CD4-positive, alpha-beta T cell treated with Interleukin-21 for 1 hour (primary cell): Measurements from ENCODE around the gene FCHSD1.
A peak's percentile ranks its signal among the peaks of the same experiment; 100 is the strongest.

Experiments used
- DNase-seq: peaks from one replicate; pipeline ENCODE4 v3.0.0-alpha.2; 2020

The FCHSD1 gene

DNA sequence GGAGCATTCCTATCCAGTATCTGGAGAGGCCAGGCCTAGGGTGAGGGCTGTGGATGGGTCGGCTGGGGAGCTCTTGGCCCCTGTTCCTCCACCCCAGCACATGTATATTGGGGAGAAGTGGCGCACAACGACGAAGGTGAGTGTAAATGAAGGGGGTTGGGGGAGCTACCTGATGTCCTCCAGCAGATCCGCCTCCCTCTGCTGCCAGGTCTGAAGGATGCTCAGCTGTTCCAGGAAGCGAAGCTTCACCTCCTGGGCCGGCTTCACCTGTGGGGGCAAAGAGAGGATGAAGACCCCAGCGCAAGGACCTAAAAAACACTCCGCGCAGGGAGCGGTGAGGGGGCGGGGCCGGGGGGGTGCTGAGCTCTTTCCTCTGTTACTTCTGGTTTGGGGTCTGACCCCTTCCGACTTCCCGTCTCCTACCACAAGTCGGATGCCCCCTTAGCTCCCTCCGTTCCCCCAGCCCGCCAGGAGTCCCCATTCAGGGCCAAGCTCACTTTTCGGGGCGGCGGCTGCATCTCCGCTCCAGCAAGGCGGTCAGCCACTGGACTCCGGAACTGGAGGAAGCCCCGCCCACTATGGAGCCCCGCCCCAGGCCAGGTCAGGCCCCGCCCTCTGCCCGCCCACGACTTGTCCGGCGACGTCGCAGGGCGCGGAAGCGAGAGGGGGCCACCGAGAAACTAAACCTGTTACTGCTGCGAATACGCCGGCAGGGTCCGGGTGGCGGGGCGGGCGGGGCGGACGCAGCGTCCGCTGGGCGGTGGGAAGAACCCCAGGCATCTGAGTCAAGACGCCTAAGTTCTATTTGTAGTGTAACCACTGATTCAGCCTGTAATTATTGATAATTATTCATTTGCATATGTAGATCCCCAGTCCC, at the start of gene FCHSD1:
TSS of gene FCHSD1 (minus strand) at position 568 of the 877 bp plus-strand sequence. CDS start at position 518, 50 bp downstream.
- DNase-seq = peak; percentile 88

DNA sequence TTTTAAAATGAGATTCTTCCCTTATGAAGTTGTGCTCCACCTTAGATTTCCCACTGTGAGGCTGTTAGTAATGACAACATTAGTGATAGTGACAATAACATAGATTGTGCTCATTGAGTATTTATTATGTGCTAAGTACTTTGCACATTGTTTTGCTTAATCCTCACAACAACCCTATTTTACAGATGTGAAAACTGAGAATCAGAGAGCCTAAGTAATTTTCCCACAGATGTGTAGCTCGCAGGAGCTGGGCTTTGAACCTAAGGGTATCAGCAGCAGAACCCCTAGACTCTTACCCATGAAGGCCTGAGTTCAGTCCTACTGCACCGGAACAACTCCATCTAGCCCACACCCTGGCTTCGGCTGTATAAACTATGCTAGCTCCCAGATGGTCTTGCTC, 46.4 kb upstream of the FCHSD1 start:
- no peak for DNase-seq

DNA sequence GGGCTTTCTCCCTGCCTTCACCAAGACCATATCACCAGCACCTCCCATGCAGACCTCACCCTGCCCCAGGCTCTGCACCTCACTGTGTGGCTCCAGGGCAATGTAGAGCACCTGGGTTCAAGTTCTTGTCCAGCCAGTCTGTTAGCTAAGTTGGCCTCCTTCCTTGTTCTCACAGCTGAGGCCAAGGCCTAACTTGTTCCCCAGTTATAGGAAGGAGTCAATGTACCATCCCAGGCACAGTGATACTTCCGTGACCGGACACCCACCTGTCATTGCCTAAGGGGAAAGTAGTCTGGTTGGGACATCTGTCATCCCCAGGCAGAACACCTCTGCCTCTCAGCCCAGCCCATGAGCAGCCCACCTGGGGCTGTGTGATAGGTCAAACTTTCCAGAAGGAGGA, 45.2 kb upstream of the FCHSD1 start:
- no peak for DNase-seq

DNA sequence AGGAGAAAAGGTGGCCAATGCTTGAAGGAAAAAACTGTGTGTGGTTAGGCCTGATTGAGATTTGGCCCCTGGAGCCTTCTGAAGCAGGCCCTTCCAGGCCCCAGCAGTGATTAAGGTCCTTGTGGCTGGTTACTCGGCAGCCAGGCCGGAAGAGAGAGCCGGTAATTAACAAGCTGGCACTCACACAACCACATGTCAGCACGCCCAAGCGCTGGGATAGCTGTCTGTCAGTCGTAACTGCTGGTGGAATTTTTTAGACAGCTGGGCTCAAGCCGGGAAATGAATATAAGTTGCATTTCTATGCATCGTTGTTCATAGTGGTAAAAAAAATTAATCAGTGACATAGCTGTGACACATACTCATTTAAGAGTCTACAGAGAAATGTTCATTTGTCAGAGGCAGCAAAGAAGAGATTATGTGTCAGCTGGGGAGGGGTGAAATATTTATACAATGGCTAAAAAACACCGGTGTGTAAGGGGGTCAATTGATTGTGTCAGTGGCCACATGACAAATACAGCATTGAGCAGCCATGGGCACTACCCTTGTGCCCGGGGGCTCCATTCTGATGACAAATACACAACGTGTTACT, 44.5 kb upstream of the FCHSD1 start:
- DNase-seq = no peak

DNA sequence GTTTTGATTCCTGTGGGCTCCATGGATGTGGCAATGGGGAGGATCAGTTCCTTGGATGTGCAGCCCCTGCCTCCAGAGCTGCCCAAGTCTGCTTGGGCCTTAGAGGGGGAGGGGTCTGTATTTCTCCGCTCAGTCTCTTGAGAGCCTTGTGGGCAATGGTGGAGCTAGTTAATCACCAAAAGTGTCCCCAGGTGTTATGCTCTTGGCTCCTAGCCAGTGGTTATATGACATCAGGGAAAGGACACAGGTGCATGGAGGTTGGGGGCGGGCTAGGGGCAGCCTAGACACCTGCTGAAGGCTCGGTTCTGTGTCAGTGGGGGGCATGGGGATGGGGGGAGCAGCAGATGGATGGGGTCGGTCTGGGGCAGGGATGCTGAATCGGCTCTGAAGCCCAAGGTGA, 43.3 kb upstream of the FCHSD1 start:
- no peak for DNase-seq

DNA sequence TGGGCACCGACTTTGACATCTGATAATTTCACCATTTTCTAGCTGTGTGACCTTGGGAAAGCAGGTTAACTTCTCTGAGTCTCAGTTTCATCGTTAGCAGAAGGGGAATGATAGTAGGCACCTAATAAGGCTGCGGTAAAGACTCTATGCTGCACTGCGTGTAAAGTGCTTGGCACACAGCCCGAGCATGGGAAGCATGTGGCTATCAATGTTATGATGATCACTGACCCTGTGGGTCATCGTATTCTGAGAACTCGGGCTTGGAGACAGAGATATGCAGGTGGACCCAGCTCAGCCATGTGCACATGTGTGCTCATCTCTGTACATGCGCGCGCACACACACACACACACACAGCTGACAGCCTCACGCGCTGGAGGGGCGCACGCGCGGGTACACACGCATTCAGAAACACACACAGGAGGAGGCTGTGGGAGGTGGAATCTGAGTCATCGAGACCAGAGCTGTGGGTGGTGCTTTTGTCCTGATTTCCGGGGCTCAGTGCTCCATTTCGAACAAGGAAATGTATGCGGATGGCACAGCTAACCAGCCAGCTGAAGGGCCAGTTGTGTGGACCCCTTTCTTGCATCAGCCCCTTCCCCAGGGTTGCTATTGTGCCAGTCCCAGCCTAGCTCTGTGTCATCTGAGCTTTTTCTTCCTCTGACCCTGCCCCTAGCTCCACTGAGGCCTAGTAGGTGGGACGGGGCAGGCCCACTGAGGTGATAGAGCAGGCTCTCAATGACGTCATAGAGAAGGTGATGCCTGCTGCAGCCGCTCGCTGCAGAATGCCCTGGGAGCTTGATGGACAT, 41.9 kb upstream of the FCHSD1 start:
- DNase-seq = peak; percentile 73

DNA sequence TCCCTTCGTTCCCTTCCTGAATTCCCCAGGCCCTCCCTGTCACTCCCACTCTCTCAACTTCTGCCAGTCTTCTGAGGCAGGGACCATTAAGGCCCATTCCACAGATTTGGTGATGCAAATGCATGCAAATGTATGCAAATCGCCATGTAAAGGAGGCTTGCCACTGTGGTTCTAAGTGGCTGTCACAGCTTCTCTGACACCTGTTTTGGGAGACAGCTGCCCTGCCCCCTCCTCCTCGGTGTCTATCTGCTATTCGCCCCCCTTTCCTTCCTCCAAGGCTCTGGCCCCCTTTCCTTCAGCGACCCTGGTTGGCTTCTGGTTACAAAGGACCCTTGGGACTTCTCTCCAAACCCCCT, 41.3 kb upstream of the FCHSD1 start:
- no peak for DNase-seq

DNA sequence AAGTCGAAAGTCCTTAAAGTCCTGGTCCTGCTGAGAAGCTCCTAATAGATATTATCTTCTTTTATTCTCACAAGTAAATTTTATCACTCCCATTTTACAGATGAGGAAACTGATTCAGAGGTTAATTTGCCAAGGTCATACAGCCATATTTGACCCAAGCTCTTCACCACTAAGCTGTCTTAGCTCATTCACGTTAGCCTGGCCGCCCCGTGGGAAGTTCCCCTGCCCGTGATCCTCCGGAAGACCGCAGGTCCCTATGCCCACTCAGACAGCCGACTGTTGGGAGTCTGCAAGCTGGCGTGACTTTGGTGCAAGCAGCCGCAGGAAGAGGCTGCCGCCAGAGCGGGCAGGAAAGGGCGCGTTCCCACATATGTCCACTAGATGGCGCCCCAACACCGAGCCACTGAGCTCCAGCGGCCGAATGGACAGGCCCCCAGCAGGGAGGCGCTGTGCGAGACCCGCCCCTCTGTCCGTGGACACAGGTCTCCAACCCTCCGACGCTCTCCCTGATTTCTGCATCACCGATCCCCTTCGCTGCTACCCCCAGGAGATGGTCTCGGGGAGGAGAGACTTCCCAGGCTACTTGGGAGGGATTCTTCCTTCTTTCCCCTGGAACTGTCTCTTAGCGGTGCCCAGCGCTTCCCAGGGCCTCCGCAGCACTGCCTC, 40.8 kb upstream of the FCHSD1 start:
- peak; percentile 86 for DNase-seq

DNA sequence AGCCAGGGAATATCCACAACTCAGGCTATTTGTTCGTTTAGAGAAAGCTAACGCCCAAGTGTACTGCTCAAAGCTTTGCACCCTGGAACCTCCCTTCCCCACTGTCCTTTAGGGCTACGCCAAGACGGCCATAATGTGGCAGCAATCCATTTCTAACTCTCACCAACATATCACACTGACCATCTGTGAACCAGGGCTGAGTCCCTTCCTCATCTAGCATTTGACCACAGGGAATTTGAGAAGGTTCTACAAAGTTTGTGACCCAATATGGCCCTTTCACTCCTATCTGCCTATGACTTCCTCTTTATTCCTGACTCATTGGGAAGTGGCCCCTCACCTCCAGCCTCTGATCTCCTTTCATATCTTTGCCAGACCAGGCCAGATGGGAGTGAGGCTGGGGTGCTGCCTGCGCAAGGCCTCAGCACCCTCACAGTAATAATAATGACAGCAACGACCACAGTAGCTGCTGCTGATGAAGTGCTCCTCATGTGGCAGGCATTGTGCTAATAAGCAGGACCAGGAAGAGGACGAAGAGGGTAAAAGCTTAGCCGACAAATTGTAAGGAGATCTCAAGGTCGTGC, 40.2 kb upstream of the FCHSD1 start:
- no peak for DNase-seq

DNA sequence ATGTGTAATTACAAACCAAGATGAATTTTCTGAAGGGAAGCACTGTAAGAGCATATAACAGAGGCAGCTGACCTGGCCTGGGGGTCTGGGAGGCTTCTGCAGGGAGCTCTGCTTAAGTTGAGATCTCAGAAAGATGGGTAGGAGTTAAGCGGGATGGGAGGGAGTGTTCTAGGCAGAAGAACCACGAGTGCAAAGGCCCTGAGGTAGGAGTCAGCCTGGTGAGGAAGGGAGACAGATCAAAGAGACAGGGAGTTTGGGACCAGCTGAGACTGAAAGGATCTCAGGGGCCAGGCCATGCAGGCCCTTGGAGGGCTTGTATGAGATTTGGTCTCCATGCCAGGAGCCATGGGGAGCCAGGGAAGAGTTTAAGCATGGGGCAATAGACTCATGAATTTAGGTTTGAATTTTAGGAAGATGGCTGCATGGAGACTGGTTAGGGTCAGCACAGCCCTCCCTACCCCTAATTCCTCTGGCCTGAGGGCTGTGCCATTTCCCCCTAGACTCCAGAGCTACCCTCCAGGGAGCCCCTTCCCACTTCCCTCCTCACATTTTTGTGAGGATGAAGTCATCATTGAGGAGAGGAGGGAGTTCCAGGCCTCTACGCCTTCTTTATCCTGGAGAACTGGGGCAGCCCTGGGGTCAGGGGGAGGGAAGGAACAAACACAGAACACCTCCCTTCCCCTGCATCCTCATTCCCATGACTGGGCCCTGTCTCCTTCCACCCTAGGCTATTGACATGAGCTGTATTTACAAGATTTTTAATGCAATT, 35.6 kb upstream of the FCHSD1 start:
- DNase-seq = no peak

DNA sequence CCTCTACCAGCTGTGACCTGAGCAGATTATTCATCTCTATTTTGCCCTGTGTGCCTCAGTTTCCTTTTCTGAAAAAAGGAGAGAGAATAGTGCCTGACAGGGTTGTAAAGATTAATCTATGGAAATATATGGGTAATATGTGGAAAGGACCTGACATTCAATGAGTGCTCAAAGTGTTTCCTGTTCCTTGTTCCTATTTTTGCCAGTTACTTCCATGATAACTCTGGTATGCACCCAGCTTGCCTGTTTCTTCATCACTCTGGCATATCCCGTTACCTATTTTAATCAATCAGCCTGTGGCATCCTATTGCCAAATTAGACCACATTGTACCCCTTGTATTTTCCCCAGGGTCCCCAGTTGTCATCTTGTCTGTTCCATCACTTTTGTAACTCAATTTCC, 34.4 kb upstream of the FCHSD1 start:
- DNase-seq = no peak

DNA sequence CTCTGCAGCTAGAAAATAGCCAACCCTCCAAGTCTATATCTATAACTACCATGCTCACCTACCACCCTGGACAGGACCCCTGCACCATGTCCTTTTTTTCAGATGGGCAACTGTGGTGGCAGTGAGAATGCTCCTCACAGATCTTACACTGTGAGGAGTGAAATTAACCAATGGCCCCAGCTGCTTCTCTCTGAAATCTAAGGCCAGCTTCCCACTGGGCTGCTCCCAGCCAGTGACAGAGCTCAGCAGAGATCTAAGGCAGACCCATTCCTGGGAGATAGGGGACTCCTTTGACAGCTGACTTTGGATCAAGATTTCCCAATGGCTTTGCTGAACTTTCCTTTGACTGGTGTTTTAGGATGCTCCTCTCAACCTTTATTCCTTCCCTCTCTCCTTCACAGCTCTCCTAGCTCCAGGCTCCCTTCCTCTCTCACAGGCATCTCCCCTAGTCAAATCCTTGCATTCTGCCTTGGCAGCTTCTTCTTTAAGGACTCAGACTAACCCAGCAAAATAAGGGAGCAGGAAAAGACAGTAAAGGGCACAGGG, 32.5 kb upstream of the FCHSD1 start:
- no peak for DNase-seq

DNA sequence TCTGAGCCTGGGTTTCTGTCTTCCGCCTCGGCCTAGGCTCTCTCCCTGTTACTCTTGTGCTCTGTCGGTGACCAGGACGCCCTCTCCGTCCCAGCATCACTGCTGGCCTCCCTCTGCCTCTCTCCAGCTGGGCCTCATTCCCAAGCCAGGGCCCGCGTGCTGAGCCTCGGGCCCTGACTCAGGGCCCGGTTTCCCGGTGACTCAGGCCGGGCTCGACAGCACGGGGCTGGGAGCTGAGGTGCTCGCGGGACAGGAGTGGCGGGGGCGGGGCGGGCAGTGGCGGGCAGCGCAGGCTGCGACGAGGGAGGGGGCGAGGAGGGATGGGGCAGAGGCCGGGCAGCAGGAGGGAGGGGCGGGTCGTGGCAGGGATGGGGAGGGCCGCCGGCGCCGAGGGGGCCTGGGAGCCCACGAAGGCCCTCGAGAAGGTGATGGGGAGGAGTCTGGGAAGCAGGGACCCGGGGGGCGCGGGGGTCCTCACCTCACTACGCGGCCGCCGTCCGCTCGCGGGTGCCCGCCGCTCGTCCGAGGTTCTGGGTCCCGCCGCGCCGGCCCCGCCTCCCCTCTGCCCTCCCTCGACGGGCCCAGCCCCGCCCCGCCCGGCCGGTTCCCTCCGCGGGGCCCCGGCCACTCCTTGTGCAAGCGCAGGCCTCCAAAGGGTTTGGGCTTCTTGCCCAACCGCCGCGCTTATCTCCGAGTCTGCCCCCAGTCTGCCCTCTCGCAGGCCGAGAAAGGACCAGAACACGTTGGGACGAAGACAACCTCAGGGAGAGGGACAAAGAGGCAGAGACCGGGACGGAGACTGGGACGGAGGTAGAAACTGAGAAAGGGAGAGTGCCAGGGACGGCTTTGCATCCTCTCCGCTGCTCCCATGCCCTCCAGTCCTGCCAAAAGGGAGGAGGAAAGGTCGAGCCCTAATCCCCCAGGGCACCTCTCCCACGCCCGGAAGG, 30.8 kb upstream of the FCHSD1 start, which contains the start of gene ARAP3:
TSS of gene ARAP3 (minus strand) at position 536 of the 947 bp plus-strand sequence. CDS start 1,744 bp downstream, outside the sequence.
- DNase-seq = peak; percentile 38

DNA sequence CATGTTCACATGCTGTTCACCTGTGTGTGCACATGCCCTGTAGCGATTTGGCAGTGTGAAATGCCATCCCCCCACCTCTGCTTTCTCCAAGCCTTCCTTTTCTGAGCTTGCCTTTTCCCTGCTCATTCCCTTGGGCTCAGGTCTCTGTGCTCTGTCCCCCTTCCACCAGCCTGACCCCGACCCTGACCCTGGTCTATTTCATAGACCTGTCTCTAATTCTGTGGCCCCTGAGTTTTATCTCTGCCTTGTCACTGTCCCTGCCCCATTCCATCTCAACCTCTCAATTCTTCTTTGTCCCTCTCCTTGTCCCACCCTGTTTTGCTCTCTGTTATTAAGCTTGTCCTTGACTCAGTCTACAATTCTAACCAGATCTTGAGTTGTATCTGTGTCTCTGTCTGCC, 30.1 kb upstream of the FCHSD1 start:
- DNase-seq = no peak

DNA sequence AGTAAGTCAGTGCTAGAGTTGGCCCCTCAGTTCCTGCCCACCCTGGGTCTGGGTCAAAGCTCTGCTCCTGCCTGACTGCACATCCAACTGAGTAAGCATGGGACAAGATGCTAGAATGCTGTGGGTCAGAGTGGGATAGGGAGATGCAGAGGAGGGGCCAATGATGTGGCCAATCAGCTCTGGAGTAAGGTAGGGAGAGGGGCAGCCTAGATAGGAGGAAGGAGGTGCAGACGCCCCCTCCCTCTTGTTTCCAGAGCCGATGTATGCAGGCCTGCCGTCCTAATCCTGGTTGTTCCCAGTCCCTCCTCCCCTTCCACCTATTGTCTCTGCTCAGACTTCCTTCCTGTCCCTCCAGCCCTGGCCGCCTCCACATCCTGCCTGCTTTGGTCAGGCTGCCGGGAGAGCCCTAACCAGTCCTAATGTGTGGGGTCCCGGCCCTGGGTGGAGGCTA, 29.6 kb upstream of the FCHSD1 start:
- DNase-seq = no peak

DNA sequence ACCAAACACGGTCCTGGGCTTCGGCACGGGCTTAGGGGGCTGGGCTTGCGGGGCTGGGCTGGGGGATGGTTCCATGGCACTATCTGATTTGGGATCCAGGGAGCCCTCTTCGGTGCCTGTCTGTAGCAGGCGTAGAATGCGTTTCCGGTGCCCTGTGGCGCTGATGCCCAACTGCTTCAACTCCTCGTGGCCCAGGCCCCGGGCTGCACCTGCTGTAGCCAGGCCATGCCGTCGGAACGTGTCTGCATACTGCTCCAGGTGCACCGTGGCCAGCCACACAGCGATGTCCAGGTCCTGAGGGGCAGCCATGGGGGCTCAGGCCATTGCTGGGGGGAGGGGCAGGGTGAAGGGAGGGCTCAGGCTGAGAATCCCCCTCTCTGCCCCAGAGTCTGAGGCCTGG, 29.0 kb upstream of the FCHSD1 start:
- no peak for DNase-seq

DNA sequence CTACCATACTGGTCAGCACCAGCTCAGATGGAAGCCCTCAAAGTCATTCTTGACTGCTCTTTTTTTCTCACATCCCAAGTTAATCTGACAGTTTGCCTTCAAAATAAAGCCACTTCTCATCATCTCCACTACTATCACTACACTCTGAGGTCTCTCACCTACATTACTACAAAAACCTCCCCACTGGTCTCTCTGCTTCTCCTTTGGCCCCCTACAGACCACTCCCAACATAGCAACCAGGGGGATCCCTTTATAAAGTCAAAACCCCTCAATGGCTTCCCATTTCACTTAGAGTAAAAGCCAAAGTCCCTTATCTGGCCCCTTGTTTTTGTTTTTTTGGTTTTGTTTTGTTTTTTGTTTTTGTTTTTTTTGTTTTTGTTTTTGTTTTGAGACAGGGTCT, 26.2 kb upstream of the FCHSD1 start:
- DNase-seq = no peak

DNA sequence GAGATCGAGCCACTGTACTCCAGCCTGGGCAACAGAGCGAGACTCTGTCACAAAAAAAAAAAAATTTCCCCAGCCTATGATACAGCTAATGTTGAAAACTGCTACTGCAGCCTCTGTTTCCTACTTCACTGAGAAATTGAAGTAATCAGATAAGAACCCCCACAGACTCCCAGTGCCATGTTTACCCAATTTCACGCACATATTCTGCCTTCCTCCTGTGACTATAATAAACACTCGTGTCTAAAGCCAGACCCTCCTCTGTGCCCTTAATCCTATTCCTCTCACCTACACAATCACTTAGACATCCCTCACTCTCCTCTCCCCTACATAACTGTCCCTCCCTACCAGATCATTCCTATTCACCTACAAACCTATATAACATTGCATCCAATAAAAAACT, 24.5 kb upstream of the FCHSD1 start:
- no peak for DNase-seq

DNA sequence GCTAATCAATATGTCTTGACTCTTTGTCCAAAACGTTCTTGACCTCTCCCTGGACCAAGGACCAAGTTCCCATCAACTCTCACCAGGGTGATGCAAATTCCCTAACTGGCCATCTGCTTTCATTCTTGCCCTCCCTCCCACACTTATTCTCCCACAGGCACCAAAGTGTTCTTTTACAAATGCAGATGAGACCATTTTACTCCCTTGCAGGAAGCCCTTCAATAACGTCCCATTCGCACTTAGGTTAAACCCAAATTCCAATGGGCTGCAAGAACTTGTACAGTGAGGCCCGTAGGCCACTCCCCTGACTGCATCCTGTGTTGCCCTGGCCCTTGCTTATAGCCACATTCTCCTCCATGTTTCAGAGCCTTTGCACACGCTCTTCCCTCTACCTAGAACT, 23.5 kb upstream of the FCHSD1 start:
- DNase-seq = no peak
